AG09319 (cell line): Measurements from ENCODE around the gene PRKG1.
"Not testable (repeated sequence)": the region's sequence is repeated elsewhere in the genome, so short reads cannot be mapped to it uniquely, and the experiment has no call there.

ENCODE experiments used
- DNase-seq: peaks from one replicate; pipeline ENCODE4 v3.0.0-alpha.2; 2010; ENCODE audit warnings: low read depth; ENCODE audit errors: extremely low read depth
- TF ChIP-seq, protein P1 (sequence below): IDR thresholded peaks from 2 replicates; pipeline ENCODE4 v1.5.1; 2011; ENCODE audit warnings: low read depth, mild to moderate bottlenecking, inconsistent platforms, low read length, moderate library complexity

PRKG1 gene

DNA sequence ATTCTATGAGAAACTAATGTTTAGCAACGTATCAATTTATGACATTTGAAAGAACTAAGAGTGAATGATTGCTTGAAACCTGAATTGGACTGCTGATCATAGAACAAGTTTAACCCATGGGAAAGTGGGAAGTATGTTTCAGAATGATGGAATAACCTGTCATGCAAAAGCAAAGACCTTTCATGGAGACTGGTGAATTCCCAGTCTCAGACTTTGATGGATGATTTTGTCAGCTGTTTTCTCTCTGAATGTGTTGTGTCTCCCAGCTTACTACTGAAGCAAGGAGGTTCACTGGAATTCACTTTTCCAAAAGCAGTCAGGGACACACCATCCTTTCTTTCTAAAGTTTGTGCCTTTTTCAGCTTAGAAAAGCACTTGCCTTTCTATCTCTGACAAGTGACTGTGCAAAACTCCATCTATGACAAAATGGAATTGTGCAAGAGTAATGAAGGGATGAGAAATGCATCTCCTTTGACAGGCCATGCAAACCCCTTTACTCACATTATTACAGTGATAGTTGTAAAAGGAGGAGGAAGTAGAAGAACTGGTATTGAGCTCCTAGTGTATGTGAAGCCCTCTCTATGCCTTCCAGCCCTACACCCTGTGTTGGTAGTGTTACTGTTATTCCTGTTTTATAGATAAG, 176.1 kb downstream of the PRKG1 start:
- TF ChIP-seq, protein P1, sequence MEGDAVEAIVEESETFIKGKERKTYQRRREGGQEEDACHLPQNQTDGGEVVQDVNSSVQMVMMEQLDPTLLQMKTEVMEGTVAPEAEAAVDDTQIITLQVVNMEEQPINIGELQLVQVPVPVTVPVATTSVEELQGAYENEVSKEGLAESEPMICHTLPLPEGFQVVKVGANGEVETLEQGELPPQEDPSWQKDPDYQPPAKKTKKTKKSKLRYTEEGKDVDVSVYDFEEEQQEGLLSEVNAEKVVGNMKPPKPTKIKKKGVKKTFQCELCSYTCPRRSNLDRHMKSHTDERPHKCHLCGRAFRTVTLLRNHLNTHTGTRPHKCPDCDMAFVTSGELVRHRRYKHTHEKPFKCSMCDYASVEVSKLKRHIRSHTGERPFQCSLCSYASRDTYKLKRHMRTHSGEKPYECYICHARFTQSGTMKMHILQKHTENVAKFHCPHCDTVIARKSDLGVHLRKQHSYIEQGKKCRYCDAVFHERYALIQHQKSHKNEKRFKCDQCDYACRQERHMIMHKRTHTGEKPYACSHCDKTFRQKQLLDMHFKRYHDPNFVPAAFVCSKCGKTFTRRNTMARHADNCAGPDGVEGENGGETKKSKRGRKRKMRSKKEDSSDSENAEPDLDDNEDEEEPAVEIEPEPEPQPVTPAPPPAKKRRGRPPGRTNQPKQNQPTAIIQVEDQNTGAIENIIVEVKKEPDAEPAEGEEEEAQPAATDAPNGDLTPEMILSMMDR, result no peak
- no peak for DNase-seq

DNA sequence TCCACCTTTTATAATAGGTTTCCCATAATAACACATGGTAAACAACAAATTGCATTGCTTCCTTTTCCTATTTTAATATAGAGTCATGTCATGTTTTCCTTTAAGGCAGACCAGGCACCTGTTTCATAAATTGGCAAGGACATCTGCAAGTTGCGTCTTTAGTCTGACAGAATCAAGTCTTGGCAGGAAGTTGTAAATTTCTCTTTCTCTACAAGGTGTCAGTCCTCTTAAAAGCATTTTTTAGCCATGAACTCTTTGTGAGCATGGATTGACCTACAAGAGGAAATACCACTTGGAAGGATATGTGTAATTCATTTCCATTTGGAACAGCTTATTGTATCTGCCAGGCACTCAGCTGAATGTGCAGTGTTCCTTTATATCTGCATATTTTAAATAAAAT, 176.8 kb downstream of the PRKG1 start:
- DNase-seq, result no peak
- TF ChIP-seq, protein P1, result no peak

DNA sequence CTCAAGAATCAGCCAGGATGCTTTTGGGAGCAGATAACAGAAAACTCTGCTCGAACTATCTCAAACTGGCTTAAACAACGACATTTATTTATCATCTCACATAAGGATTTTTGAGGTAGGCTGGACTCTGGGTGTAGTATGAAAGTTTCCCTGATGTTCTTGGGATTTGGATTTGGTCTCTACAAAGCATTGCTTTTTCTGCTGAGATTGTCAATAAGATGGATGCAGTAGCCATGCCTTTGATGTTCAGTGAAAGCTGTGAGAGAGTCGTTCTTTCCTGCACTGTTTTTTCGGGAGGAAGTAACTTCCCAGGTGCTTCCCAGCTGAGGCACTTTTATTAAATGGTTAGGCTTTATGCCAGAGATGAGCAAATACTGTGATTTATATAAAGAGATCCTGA, 181.1 kb downstream of the PRKG1 start:
- DNase-seq, result no peak
- TF ChIP-seq, protein P1, result no peak

GRCh38 chr10:51257511-51258248, 183.4 kb downstream of the PRKG1 start:
- TF ChIP-seq, protein P1, result no peak
- DNase-seq, result no peak

- TF ChIP-seq, protein P1, result no peak
- no peak for DNase-seq
Observed at GRCh38 chr10:51260376-51260775, 186.1 kb downstream of the PRKG1 start.

DNA sequence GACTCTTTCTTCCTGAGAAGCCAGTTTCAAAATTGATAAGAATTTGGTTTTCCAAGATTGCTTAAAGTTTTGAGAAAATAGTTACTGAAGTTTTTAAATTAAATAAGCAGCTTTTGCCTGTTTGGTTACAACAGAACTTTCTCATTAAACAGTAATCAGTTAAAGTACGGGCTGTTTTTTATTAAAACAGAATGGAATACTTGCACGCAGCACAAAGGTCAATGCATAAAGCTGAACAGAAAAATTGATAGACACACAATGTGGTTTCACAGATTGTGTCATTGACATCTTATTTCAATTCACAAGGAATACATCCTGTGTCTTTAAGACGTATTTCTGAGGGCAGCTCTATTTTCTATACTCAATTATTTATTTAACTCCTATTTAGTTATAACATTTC, 192.2 kb downstream of the PRKG1 start:
- TF ChIP-seq, protein P1, result no peak
- DNase-seq, result peak; percentile 54

DNA sequence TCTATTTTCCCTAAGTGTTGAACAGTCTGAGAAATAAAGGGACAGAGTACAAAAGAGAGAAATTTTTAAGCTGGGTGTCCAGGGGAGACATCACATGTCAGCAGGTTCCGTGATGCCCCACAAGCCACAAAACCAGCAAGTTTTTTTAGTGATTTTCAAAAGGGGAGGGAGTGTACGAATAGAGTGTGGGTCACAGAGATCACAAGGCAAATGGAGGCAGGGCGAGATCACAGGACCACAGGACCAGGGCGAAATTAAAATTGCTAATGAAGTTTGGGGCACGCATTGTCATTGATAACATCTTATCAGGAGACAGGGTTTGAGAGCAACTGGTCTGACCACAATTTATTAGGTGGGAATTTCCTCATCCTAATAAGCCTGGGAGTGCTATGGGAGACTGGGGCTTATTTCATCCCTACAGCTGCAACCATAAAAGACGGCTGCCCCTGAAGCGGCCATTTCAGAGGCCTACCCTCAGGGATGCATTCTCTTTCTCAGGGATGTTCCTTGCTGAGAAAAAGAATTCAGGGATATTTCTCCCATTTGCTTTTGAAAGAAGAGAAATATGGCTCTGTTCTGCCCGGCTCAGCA, 193.8 kb downstream of the PRKG1 start:
- DNase-seq, result not testable (repeated sequence)
